T-cell (primary cell): Measurements from ENCODE around the gene SMIM36. TPM values are rescaled to one million over a fixed set of nuclear protein-coding genes. Genes with fewer than 3 reads are reported as not detected.
A peak's percentile ranks its signal among the peaks of the same experiment; 100 is the strongest.

Experiments
- ATAC-seq, 4 experiments: fragments of 200-7000 bp in 3 of 4; fragments of 150-1000 bp in 1 of 4; cut with Tn5 transposase; replicated peaks in 1 of 4; 1 replicate in 3 of 4; 2 replicates in 1 of 4; pipeline ENCODE4 v1.10.0; 2021; ENCODE audit warnings: moderate library complexity in 3 of 4, mild to moderate bottlenecking in 2 of 4, moderate number of reproducible peaks in 1 of 4
- CTCF ChIA-PET, 2 donors: fragments of 300-600 bp; sonication (Branson Sonifier 250); formaldehyde crosslinking; loops; one replicate each; lab custom pipeline; 2022; ENCODE audit warnings: antibody characterized with exemption in 2 of 2; lab: Charles Lee
- POLR2A ChIA-PET, 2 donors: fragments of 300-600 bp; sonication (Branson Sonifier 250); formaldehyde crosslinking; loops; one replicate each; lab custom pipeline; 2022; ENCODE audit warnings: antibody characterized with exemption in 2 of 2; lab: Charles Lee
- DNase-seq, 35 experiments: peaks; one replicate each; pipeline versions ENCODE4 v3.0.0 to v3.0.0-alpha.2; 2013 to 2023
- H3K27ac ChIP-seq: one replicate; pipeline ENCODE4 v1.5.1; 2013; ENCODE audit warnings: low read length
- H3K27me3 ChIP-seq, 2 experiments: replicated peaks in 1 of 2; 1 replicate in 1 of 2; 2 replicates in 1 of 2; pipeline versions ENCODE4 v1.6.1 to v1.7.0; 2013; ENCODE audit warnings: low read length in 1 of 2, mixed read lengths in 1 of 2; ENCODE audit not compliant: control insufficient read depth in 2 of 2, insufficient read depth in 2 of 2; ENCODE audit errors: extremely low read depth in 1 of 2
- H3K36me3 ChIP-seq, 2 donors: 1 replicate in 1 of 2; 2 replicates in 1 of 2; pipeline versions ENCODE4 v1.6.1 to v1.7.0; 2013; ENCODE audit warnings: low read length in 1 of 2; ENCODE audit not compliant: control insufficient read depth in 2 of 2, insufficient read depth in 1 of 2; ENCODE audit errors: extremely low read depth in 1 of 2
- H3K4me1 ChIP-seq, 2 experiments: 1 replicate in 1 of 2; 2 replicates in 1 of 2; pipeline versions ENCODE4 v1.6.1 to v1.7.0; 2013; ENCODE audit warnings: low read length in 2 of 2, mixed read lengths in 1 of 2; ENCODE audit not compliant: insufficient read depth in 2 of 2, control insufficient read depth in 1 of 2; ENCODE audit errors: extremely low read depth in 1 of 2
- H3K4me3 ChIP-seq, 2 donors: 1 replicate in 1 of 2; 2 replicates in 1 of 2; pipeline versions ENCODE4 v1.5.1 to v1.7.0; 2013; ENCODE audit warnings: mild to moderate bottlenecking in 2 of 2, low read length in 1 of 2, moderate library complexity in 1 of 2; ENCODE audit not compliant: control insufficient read depth in 1 of 2; ENCODE audit errors: extremely low read depth in 1 of 2
- H3K9me3 ChIP-seq: 2 replicates; pipeline ENCODE4 v1.7.0; 2013
- H3K27ac Mint-ChIP-seq, 2 donors: one replicate each; pipeline ENCODE4 v1.8.0; 2020 to 2021; ENCODE audit warnings: mild to moderate bottlenecking in 2 of 2, mixed read lengths in 2 of 2
- H3K27me3 Mint-ChIP-seq, 2 donors: one replicate each; pipeline ENCODE4 v1.8.0; 2021 to 2022; ENCODE audit warnings: mixed read lengths in 2 of 2
- H3K36me3 Mint-ChIP-seq: one replicate; pipeline ENCODE4 v1.8.0; 2021; ENCODE audit warnings: mixed read lengths
- H3K4me1 Mint-ChIP-seq, 3 donors: one replicate each; pipeline ENCODE4 v1.8.0; 2020 to 2022; ENCODE audit warnings: mixed read lengths in 3 of 3, mild to moderate bottlenecking in 1 of 3
- H3K4me3 Mint-ChIP-seq, 3 donors: one replicate each; pipeline ENCODE4 v1.8.0; 2020 to 2022; ENCODE audit warnings: mild to moderate bottlenecking in 3 of 3, mixed read lengths in 3 of 3, moderate library complexity in 3 of 3
- H3K9me3 Mint-ChIP-seq, 3 donors: one replicate each; pipeline ENCODE4 v1.8.0; 2020 to 2022; ENCODE audit warnings: mixed read lengths in 3 of 3
- WGBS: methylation state at CpG from one replicate; pipeline ENCODE4 v1.1.5; 2013; ENCODE audit warnings: missing lambda C conversion rate; ENCODE audit not compliant: insufficient coverage; 5-methylcytosine and 5-hydroxymethylcytosine counted together
- total RNA-seq, 35 experiments: library from RNA in 6 of 35; stranded (reverse) in 6 of 35; fragments of 120-200 nt in 1 of 35; gene quantifications; one replicate each; pipeline versions ENCODE4 v1.2.1 to v1.2.4 and lab custom pipeline; 2013 to 2026

The SMIM36 gene
- total RNA-seq = not detected
- total RNA-seq (2013) = not detected
- total RNA-seq (lab: John Stamatoyannopoulos, UW) = 0 reads per million in 29 experiments

DNA sequence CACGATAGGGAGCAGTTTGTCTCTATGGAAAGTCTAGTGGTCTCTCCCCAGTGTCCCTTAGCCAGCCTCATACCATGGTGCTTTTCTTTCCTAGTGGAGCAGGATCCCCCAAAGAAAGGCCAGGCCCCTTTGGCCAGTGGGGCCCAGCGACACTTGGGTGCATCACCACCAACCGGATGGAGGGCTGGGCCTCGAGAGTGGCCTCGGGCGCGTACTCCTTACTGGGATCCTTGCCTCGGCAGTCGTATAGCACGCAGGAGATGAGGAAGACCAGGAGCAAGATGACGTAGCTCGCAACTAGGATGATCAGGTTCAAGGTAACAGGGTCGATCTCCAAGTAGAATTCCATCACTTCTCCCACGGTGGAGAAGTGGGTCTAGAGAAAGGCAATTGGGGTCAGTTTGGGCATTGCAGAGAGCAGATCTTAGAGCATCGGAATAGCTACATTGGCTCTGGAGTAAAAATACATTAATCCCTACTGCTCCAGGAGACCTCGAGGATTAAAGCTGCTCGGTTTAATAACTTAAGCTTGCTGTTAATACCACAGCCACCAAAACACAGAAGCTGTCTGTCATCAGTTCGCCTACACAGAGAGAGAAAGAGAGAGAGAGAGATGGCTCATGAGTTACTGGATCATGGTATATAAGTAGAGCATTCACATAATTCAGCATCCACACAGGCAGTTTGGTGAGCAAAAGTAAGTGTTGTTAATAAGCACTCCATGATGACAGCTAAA, at the start of gene SMIM36:
Gene SMIM36, minus strand, starts transcription at position 467 of the 736 bp plus-strand sequence.
- ChIA-PET CTCF (interaction anchor here (0.8 to 0.9 kb wide), 2 partner anchors 15 to 155 kb away, joined by 3 to 4 read pairs; no protein-coding TSS in a partner anchor), POLR2A (interaction anchor here in 1 of 2 donors (0.5 kb wide), 1 partner anchor 66 kb away, joined by 3 read pairs; no protein-coding TSS in a partner anchor)
- H3K9me3 Mint-ChIP-seq = no peaks in the 10 kb centered on the region

DNA sequence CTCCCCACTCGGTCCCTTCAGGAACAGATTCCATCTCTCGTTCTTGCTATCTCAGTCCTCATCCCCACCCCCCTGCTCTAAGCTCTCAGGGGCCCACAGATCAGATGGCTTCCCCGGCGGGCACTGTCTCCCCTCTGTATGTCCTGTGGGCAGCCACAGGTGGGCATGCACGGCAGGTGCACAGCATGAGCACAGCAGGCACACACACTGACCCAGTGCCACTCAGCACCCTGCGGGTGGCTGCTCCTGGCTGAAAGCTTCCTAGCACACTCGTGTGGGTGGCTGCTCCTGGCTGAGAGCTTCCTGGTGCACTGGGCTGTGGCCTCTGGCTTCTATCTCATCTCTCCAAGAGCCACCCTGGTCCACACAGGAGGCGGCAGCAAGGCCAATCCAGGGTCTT, 44.5 kb upstream of the SMIM36 start:
- Histone ChIP-seq H3K4me1 (no peaks in the 10 kb centered on the region), H3K4me3 (no peak overlapping the region), H3K9me3 (no peaks in the 10 kb centered on the region), H3K27ac (no peak overlapping the region), H3K27me3 (peaks cover 0 to 10% of the 10 kb centered on the region in 2 experiments), H3K36me3 (no peaks in the 10 kb centered on the region)
- Mint-ChIP-seq H3K9me3 (no peaks in the 10 kb centered on the region), H3K27me3 (peaks cover 9 to 10% of the 10 kb centered on the region in 2 donors), H3K4me1 (no peaks in the 10 kb centered on the region), H3K4me3 (no peak overlapping the region), H3K36me3 (no peaks in the 10 kb centered on the region), H3K27ac (no peak overlapping the region)
- ATAC-seq = no peak
- DNase-seq = no peak
- CTCF ChIA-PET = no interaction called here
- 78% methylated on average over 7 of the region's 8 CpGs for WGBS
- POLR2A ChIA-PET = no interaction called here

More for the DNA sequence above, at the start of gene SMIM36:
- H3K9me3 ChIP-seq = no peaks in the 10 kb centered on the region
- H3K4me1 Mint-ChIP-seq = peaks cover 0 to 2% (median 0%) of the 10 kb centered on the region in 3 donors
- H3K36me3 ChIP-seq = no peaks in the 10 kb centered on the region
- H3K27ac ChIP-seq = no peak within 1 kb of the TSS
- DNase-seq = no peak
- H3K4me3 Mint-ChIP-seq = no peak within 1 kb of the TSS
- ATAC-seq = no peak
- no peak within 1 kb of the TSS for H3K4me3 ChIP-seq
- 87% methylated on average over 11 of the region's 18 CpGs for WGBS
- no peaks in the 10 kb centered on the region for H3K4me1 ChIP-seq
- peaks cover 3 to 4% of the 10 kb centered on the region in 2 donors for H3K27me3 Mint-ChIP-seq
- H3K27ac Mint-ChIP-seq = no peak within 1 kb of the TSS
- peaks cover 0 to 2% of the 10 kb centered on the region in 2 experiments for H3K27me3 ChIP-seq
- H3K36me3 Mint-ChIP-seq = no peaks in the 10 kb centered on the region

DNA sequence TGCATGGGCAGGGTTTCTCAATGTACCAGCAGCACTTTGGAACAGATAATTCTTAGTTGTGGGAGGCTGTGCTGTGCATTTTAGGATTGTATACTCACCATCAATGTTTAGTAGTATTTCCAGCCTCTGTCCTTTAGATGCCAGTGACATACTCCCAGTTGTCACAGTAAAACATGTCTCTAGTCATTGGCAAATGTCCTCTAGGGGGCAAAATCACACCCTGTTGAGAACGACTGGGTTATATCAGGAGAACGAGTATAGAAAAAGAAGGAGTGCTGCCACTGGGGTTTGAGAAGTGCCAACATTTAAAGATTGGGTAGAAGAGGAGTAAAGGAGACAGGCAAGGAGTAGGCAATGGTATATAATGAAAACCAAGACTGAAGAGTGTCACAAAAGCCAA, 37.9 kb upstream of the SMIM36 start:
- no peak overlapping the region for H3K27ac ChIP-seq
- H3K4me1 ChIP-seq = no peaks in the 10 kb centered on the region
- no peaks in the 10 kb centered on the region for H3K9me3 ChIP-seq
- no peaks in the 10 kb centered on the region for H3K36me3 ChIP-seq
- H3K36me3 Mint-ChIP-seq = no peaks in the 10 kb centered on the region
- no peak overlapping the region for H3K4me3 ChIP-seq
- H3K27me3 ChIP-seq = no peaks in the 10 kb centered on the region
- peak in 1 of 4 experiments; percentile 48 for ATAC-seq
- no peak overlapping the region for H3K4me3 Mint-ChIP-seq
- ChIA-PET POLR2A (interaction anchor here in 1 of 2 donors (1.2 kb wide), 1 partner anchor 16 kb away, joined by 3 read pairs; no protein-coding TSS in a partner anchor), CTCF (interaction anchor here in 1 of 2 donors (0.9 kb wide), 1 partner anchor 200 kb away, joined by 3 read pairs; no protein-coding TSS in a partner anchor)
- H3K9me3 Mint-ChIP-seq = peaks cover 0 to under 1% (median 0%) of the 10 kb centered on the region in 3 donors
- no peaks in the 10 kb centered on the region for H3K4me1 Mint-ChIP-seq
- no peak overlapping the region for H3K27ac Mint-ChIP-seq
- H3K27me3 Mint-ChIP-seq = peaks cover 8 to 13% of the 10 kb centered on the region in 2 donors
- DNase-seq = peak in 1 of 35 experiments; percentile 27
- 47% methylated on average over 2 of the region's 2 CpGs for WGBS

DNA sequence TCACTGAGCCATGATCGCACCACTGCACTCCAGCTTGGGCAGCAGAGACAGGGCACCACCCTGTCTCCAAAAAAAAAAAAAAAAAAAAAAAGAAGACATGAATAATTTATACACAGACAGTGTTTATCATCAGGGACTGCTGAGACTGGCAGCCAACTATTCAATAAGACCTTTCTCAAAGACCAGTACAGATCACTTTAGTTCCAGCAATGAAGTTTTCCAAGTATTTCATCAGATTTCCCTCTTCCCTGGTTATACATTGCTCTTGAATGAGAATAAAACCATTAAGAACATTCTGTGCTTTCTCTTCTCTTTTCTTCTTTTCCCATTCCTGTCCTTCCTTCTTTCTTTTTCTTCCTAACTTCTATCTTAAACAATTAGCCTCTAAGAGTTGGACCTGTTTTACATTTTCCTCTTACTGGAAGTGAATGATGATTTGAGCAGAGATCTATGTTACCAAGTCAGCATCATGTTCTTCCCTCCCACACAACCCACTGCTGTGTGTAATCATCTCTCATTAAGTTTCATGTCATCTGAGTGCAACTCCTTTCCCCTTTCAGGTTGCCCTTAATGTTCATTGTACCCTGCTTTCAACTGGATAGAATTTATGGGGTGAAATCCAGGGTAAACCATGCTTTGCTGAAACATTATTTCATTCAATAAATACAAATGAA, 35.9 kb upstream of the SMIM36 start:
- no peak overlapping the region for H3K4me3 ChIP-seq
- ChIA-PET POLR2A (no interaction called here), CTCF (interaction anchor here in 1 of 2 donors (1.5 kb wide), 1 partner anchor 21 kb away, joined by 4 read pairs; no protein-coding TSS in a partner anchor)
- H3K27me3 ChIP-seq = peaks cover 0 to 3% of the 10 kb centered on the region in 2 experiments
- H3K4me1 Mint-ChIP-seq = no peaks in the 10 kb centered on the region
- H3K27ac ChIP-seq = no peak overlapping the region
- H3K4me1 ChIP-seq = no peaks in the 10 kb centered on the region
- no peaks in the 10 kb centered on the region for H3K36me3 Mint-ChIP-seq
- H3K27ac Mint-ChIP-seq = no peak overlapping the region
- no peaks in the 10 kb centered on the region for H3K9me3 ChIP-seq
- H3K36me3 ChIP-seq = no peaks in the 10 kb centered on the region
- DNase-seq (no peak), ATAC-seq (no peak)
- peaks cover 0 to 6% (median 4%) of the 10 kb centered on the region in 3 donors for H3K9me3 Mint-ChIP-seq
- peaks cover 11 to 16% of the 10 kb centered on the region in 2 donors for H3K27me3 Mint-ChIP-seq
- no peak overlapping the region for H3K4me3 Mint-ChIP-seq
- no CpG with 5 or more reads among the region's 1 CpG for WGBS

DNA sequence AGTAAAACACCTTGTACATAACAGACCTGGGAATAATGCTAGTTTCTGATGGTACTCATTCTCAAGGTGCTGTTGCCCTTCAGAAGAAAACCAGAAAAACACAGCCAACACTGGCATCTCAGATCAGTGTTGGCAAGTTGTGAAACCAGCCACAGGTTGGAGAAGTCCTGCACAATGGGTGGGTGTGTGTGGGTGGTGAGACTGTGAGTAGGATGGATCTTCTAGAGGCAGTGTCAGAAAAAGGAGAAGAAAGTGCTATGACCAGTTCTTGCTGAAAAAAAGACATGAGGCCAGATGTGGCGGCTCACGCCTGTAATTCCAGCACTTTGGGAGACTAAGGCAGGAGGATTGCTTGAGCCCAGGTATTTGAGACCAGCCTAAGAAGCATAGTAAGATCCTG, 35.2 kb upstream of the SMIM36 start:
- no peaks in the 10 kb centered on the region for H3K36me3 Mint-ChIP-seq
- H3K9me3 Mint-ChIP-seq = peaks cover 0 to 6% (median 4%) of the 10 kb centered on the region in 3 donors
- Histone ChIP-seq H3K9me3 (no peaks in the 10 kb centered on the region), H3K36me3 (no peaks in the 10 kb centered on the region), H3K4me3 (no peak overlapping the region), H3K4me1 (no peaks in the 10 kb centered on the region), H3K27ac (no peak overlapping the region), H3K27me3 (peaks cover 0 to 3% of the 10 kb centered on the region in 2 experiments)
- H3K27ac Mint-ChIP-seq = no peak overlapping the region
- ATAC-seq = no peak
- peaks cover 14 to 17% of the 10 kb centered on the region in 2 donors for H3K27me3 Mint-ChIP-seq
- ChIA-PET POLR2A (no interaction called here), CTCF (no interaction called here)
- DNase-seq = no peak
- WGBS = 86% methylated on average over 2 of the region's 2 CpGs
- H3K4me3 Mint-ChIP-seq = no peak overlapping the region
- no peaks in the 10 kb centered on the region for H3K4me1 Mint-ChIP-seq

DNA sequence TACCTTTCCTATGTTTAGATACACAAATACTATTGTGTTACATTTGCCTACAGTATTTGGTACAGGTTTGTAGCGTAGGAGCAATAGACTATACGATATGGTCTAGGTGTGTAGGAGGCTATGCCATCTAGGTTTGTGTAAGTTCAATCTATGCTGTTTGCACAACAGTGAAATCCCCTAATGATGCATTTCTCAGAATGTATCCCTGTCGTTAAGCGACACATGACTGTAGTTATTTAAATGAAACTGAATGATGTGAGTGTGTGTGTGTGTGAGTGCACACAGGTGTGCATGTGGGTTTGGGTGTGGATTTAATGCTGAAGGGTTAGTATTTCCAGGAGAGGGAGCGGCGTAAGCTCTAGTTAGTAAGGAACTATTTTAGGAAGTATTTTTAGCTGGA, 34.6 kb upstream of the SMIM36 start:
- Mint-ChIP-seq H3K9me3 (peaks cover 0 to 6% (median 4%) of the 10 kb centered on the region in 3 donors), H3K4me1 (no peaks in the 10 kb centered on the region), H3K4me3 (no peak overlapping the region), H3K27ac (peak overlapping the region in 1 of 2 donors; percentile 5), H3K27me3 (peaks cover 15 to 17% of the 10 kb centered on the region in 2 donors), H3K36me3 (no peaks in the 10 kb centered on the region)
- 78% methylated on average over 6 of the region's 6 CpGs for WGBS
- no peaks in the 10 kb centered on the region for H3K4me1 ChIP-seq
- no peak overlapping the region for H3K4me3 ChIP-seq
- no peak for DNase-seq
- ChIA-PET POLR2A (no interaction called here), CTCF (no interaction called here)
- no peak overlapping the region for H3K27ac ChIP-seq
- H3K9me3 ChIP-seq = no peaks in the 10 kb centered on the region
- no peaks in the 10 kb centered on the region for H3K36me3 ChIP-seq
- no peak for ATAC-seq
- H3K27me3 ChIP-seq = peaks cover 0 to 3% of the 10 kb centered on the region in 2 experiments
